Activated CD4-positive, alpha-beta memory T cell treated with anti-CD3 and anti-CD28 coated beads for 36 hours (primary cell): ENCODE data around the gene ILRUN. TPM values are rescaled to one million over a fixed set of nuclear protein-coding genes. Genes with fewer than 3 reads are reported as not detected.
"Not testable (repeated sequence)": the region's sequence is repeated elsewhere in the genome, so short reads cannot be mapped to it uniquely, and the experiment has no call there.

ENCODE experiments used
- CTCF ChIA-PET: fragments of 350-600 bp; sonication (Branson Sonifier 250); formaldehyde crosslinking; loops from one replicate; lab custom pipeline; 2021; ENCODE audit warnings: antibody characterized with exemption, inconsistent platforms; lab: Charles Lee
- POLR2A ChIA-PET: fragments of 350-600 bp; sonication (Branson Sonifier 250); formaldehyde crosslinking; loops from one replicate; lab custom pipeline; 2021; ENCODE audit warnings: antibody characterized with exemption; lab: Charles Lee
- DNase-seq: peaks from one replicate; pipeline ENCODE4 v3.0.0-alpha.2; 2020
- H3K27ac Mint-ChIP-seq: one replicate; pipeline ENCODE4 v1.8.0; 2021; ENCODE audit warnings: mixed read lengths
- H3K27me3 Mint-ChIP-seq: one replicate; pipeline ENCODE4 v1.8.0; 2021; ENCODE audit warnings: mixed read lengths
- H3K36me3 Mint-ChIP-seq: one replicate; pipeline ENCODE4 v1.8.0; 2021; ENCODE audit warnings: mixed read lengths
- H3K4me1 Mint-ChIP-seq: one replicate; pipeline ENCODE4 v1.8.0; 2021; ENCODE audit warnings: low read depth, mixed read lengths
- H3K4me3 Mint-ChIP-seq: one replicate; pipeline ENCODE4 v1.8.0; 2021; ENCODE audit warnings: mild to moderate bottlenecking, mixed read lengths
- H3K9me3 Mint-ChIP-seq: one replicate; pipeline ENCODE4 v1.8.0; 2021; ENCODE audit warnings: mixed read lengths
- intact Hi-C: fragments of 100-400 bp; cut with micrococcal nuclease; formaldehyde crosslinking; loops from one replicate; pipeline ENCODE4 v1.15.1; 2023
- total RNA-seq, 2 experiments: library from RNA; stranded (reverse); gene quantifications; one replicate each; pipeline ENCODE4 v1.2.3, GENCODE V29; 2021

The ILRUN gene
- total RNA-seq, 2 experiments from 2014 or later, result 62.3 to 65.2 TPM

GRCh38 chr6:34673064-34673463 lies 23.5 kb downstream of the ILRUN start:
- Mint-ChIP-seq H3K27me3 (no peaks in the 10 kb centered on the region), H3K36me3 (no peaks in the 10 kb centered on the region), H3K27ac (peak overlapping the region; percentile 92), H3K4me3 (peak overlapping the region; percentile 71), H3K9me3 (no peaks in the 10 kb centered on the region), H3K4me1 (peaks cover 55% of the 10 kb centered on the region)
- DNase-seq, result no peak
- POLR2A ChIA-PET, result interaction anchor here (0.9 to 5.0 kb wide), 5 partner anchors 16 to 119 kb away, joined by 3 to 52 read pairs (median 5); partner anchors contain the start of genes BLTP3A, ILRUN and SNRPC
- intact Hi-C loops, result loop anchor here (1.0 kb wide), 1 partner anchor 23 kb away; the partner anchor contains the start of gene ILRUN
- CTCF ChIA-PET, result interaction anchor here (0.6 to 4.2 kb wide), 6 partner anchors 8 to 510 kb away, joined by 3 to 20 read pairs (median 4); partner anchors contain the start of genes ANKS1A, ILRUN and SNRPC

GRCh38 chr6:34672657-34673043 lies 23.9 kb downstream of the ILRUN start:
- Mint-ChIP-seq H3K4me1 (peaks cover 58% of the 10 kb centered on the region), H3K4me3 (peak overlapping the region; percentile 71), H3K27me3 (no peaks in the 10 kb centered on the region), H3K36me3 (no peaks in the 10 kb centered on the region), H3K27ac (peak overlapping the region; percentile 92), H3K9me3 (no peaks in the 10 kb centered on the region)
- DNase-seq, result no peak
- intact Hi-C loops, result loop anchor here (1.0 kb wide), 2 partner anchors 16 to 24 kb away; partner anchors contain the start of gene ILRUN
- ChIA-PET POLR2A (interaction anchor here (0.9 to 5.0 kb wide), 4 partner anchors 16 to 119 kb away, joined by 4 to 52 read pairs (median 13); partner anchors contain the start of genes BLTP3A and ILRUN), CTCF (interaction anchor here (0.6 to 4.2 kb wide), 6 partner anchors 10 to 509 kb away, joined by 3 to 20 read pairs (median 4); partner anchors contain the start of genes ANKS1A, ILRUN and SNRPC)

- Mint-ChIP-seq H3K4me1 (peaks cover 60% of the 10 kb centered on the region), H3K9me3 (no peaks in the 10 kb centered on the region), H3K36me3 (no peaks in the 10 kb centered on the region), H3K27me3 (no peaks in the 10 kb centered on the region), H3K4me3 (peak overlapping the region; percentile 71), H3K27ac (peak overlapping the region; percentile 92)
- intact Hi-C loops, result loop anchor here (1.0 kb wide), 1 partner anchor 16 kb away; no protein-coding TSS in a partner anchor
- CTCF ChIA-PET, result interaction anchor here (0.8 to 4.2 kb wide), 4 partner anchors 9 to 85 kb away, joined by 3 to 20 read pairs (median 6); partner anchors contain the start of genes ILRUN and SNRPC
- POLR2A ChIA-PET, result interaction anchor here (0.9 to 5.0 kb wide), 4 partner anchors 15 to 120 kb away, joined by 4 to 52 read pairs (median 13); partner anchors contain the start of genes BLTP3A and ILRUN
- peak; percentile 87 for DNase-seq
These were observed 24.5 kb downstream of the ILRUN start for GRCh38 chr6:34671801-34672656.

- intact Hi-C loops, result no loop called here
- no peak for DNase-seq
- POLR2A ChIA-PET, result interaction anchor here (4.3 to 5.0 kb wide), 2 partner anchors 14 to 25 kb away, joined by 21 to 52 read pairs; partner anchors contain the start of gene ILRUN
- Mint-ChIP-seq H3K27me3 (no peaks in the 10 kb centered on the region), H3K4me3 (peak overlapping the region; percentile 42), H3K9me3 (no peaks in the 10 kb centered on the region), H3K27ac (peak overlapping the region; percentile 92), H3K36me3 (no peaks in the 10 kb centered on the region), H3K4me1 (peaks cover 67% of the 10 kb centered on the region)
- CTCF ChIA-PET, result interaction anchor here (1.6 kb wide), 1 partner anchor 8 kb away, joined by 3 read pairs; no protein-coding TSS in a partner anchor
These were observed 25.2 kb downstream of the ILRUN start for GRCh38 chr6:34671367-34671766.

GRCh38 chr6:34668799-34669198 lies 27.8 kb downstream of the ILRUN start:
- DNase-seq, intact Hi-C loops, H3K9me3 Mint-ChIP-seq, H3K27me3 Mint-ChIP-seq, H3K36me3 Mint-ChIP-seq, H3K27ac Mint-ChIP-seq, H3K4me3 Mint-ChIP-seq: not testable (repeated sequence)
- H3K4me1 Mint-ChIP-seq, result peaks cover 63% of the 10 kb centered on the region
- ChIA-PET CTCF (interaction anchor here (1.8 kb wide), 1 partner anchor 12 kb away, joined by 4 read pairs; no protein-coding TSS in a partner anchor), POLR2A (interaction anchor here (0.6 kb wide), 1 partner anchor 12 kb away, joined by 5 read pairs; no protein-coding TSS in a partner anchor)

- ChIA-PET POLR2A (no interaction called here), CTCF (interaction anchor here (0.6 to 1.8 kb wide), 2 partner anchors 10 to 25 kb away, joined by 3 to 4 read pairs; no protein-coding TSS in a partner anchor)
- Mint-ChIP-seq H3K27ac (no peak overlapping the region), H3K27me3 (no peaks in the 10 kb centered on the region), H3K4me3 (no peak overlapping the region), H3K9me3 (no peaks in the 10 kb centered on the region), H3K4me1 (peaks cover 60% of the 10 kb centered on the region), H3K36me3 (no peaks in the 10 kb centered on the region)
- DNase-seq, result no peak
- intact Hi-C loops, result no loop called here
These were observed 28.9 kb downstream of the ILRUN start for GRCh38 chr6:34667481-34668238.

- H3K4me3 Mint-ChIP-seq, result peak overlapping the region; percentile 1
- H3K9me3 Mint-ChIP-seq, result no peaks in the 10 kb centered on the region
- intact Hi-C loops, result no loop called here
- POLR2A ChIA-PET, result interaction anchor here (1.1 kb wide), 1 partner anchor 8 kb away, joined by 4 read pairs; no protein-coding TSS in a partner anchor
- no peak for DNase-seq
- CTCF ChIA-PET, result interaction anchor here (1.2 kb wide), 1 partner anchor 56 kb away, joined by 4 read pairs; no protein-coding TSS in a partner anchor
- no peaks in the 10 kb centered on the region for H3K36me3 Mint-ChIP-seq
- peak overlapping the region; percentile 84 for H3K27ac Mint-ChIP-seq
- peaks cover 54% of the 10 kb centered on the region for H3K4me1 Mint-ChIP-seq
- H3K27me3 Mint-ChIP-seq, result no peaks in the 10 kb centered on the region
These were observed 31.5 kb downstream of the ILRUN start for GRCh38 chr6:34665019-34665418.

- no peaks in the 10 kb centered on the region for H3K9me3 Mint-ChIP-seq
- no peaks in the 10 kb centered on the region for H3K27me3 Mint-ChIP-seq
- H3K36me3 Mint-ChIP-seq, result no peaks in the 10 kb centered on the region
- peak overlapping the region; percentile 1 for H3K4me3 Mint-ChIP-seq
- CTCF ChIA-PET, result interaction anchor here (0.8 to 1.2 kb wide), 2 partner anchors 8 to 55 kb away, joined by 3 to 4 read pairs; no protein-coding TSS in a partner anchor
- POLR2A ChIA-PET, result interaction anchor here (1.1 kb wide), 1 partner anchor 8 kb away, joined by 4 read pairs; no protein-coding TSS in a partner anchor
- peak overlapping the region; percentile 84 for H3K27ac Mint-ChIP-seq
- peak; percentile 29 for DNase-seq
- intact Hi-C loops, result loop anchor here (1.0 kb wide), 1 partner anchor 8 kb away; no protein-coding TSS in a partner anchor
- peaks cover 54% of the 10 kb centered on the region for H3K4me1 Mint-ChIP-seq
These were observed 32.2 kb downstream of the ILRUN start for GRCh38 chr6:34664256-34664971.

- CTCF ChIA-PET, result interaction anchor here (0.7 to 1.2 kb wide), 3 partner anchors 8 to 142 kb away, joined by 3 to 4 read pairs (median 3); no protein-coding TSS in a partner anchor
- no peaks in the 10 kb centered on the region for H3K27me3 Mint-ChIP-seq
- no peaks in the 10 kb centered on the region for H3K9me3 Mint-ChIP-seq
- H3K4me1 Mint-ChIP-seq, result peaks cover 57% of the 10 kb centered on the region
- no peak overlapping the region for H3K4me3 Mint-ChIP-seq
- POLR2A ChIA-PET, result no interaction called here
- H3K27ac Mint-ChIP-seq, result peak overlapping the region; percentile 84
- intact Hi-C loops, result loop anchor here (1.0 kb wide), 1 partner anchor 8 kb away; no protein-coding TSS in a partner anchor
- no peaks in the 10 kb centered on the region for H3K36me3 Mint-ChIP-seq
- no peak for DNase-seq
These were observed 32.7 kb downstream of the ILRUN start for GRCh38 chr6:34663831-34664255.

GRCh38 chr6:34663371-34663770 lies 33.2 kb downstream of the ILRUN start:
- Mint-ChIP-seq H3K9me3 (no peaks in the 10 kb centered on the region), H3K27ac (peak overlapping the region; percentile 84), H3K4me1 (peaks cover 62% of the 10 kb centered on the region), H3K36me3 (no peaks in the 10 kb centered on the region), H3K4me3 (no peak overlapping the region), H3K27me3 (no peaks in the 10 kb centered on the region)
- intact Hi-C loops, result no loop called here
- CTCF ChIA-PET, result interaction anchor here (0.7 to 1.0 kb wide), 2 partner anchors 8 to 142 kb away, joined by 3 read pairs; no protein-coding TSS in a partner anchor
- POLR2A ChIA-PET, result no interaction called here
- DNase-seq, result no peak
